Thoracic aorta (tissue), 2 donors: ENCODE data around the gene ATF7IP. TPM values are rescaled to one million over a fixed set of nuclear protein-coding genes. Genes with fewer than 3 reads are reported as not detected.
A peak's percentile ranks its signal among the peaks of the same experiment; 100 is the strongest.
"Not testable (repeated sequence)": the region's sequence is repeated elsewhere in the genome, so short reads cannot be mapped to it uniquely, and the experiment has no call there.

ENCODE experiments used
- ATAC-seq: fragments of 150-250 bp; one replicate; pipeline ENCODE4 v1.8.0; 2017; ENCODE audit warnings: low read depth; ENCODE audit not compliant: insufficient number of reproducible peaks, low FRiP score
- DNase-seq: peaks from one replicate; pipeline ENCODE4 v3.0.0-alpha.2; 2020; ENCODE audit warnings: low spot score
- H3K27ac ChIP-seq, 2 donors: fragments of 200-600 bp; sonication (generic); 1 replicate in 1 of 2; 2 replicates in 1 of 2; pipeline ENCODE4 v1.5.1; 2016; ENCODE audit warnings: mild to moderate bottlenecking in 2 of 2, moderate library complexity in 2 of 2
- H3K27me3 ChIP-seq: fragments of 200-600 bp; sonication (generic); replicated peaks from 2 replicates; pipeline ENCODE4 v1.6.0; 2016; ENCODE audit warnings: mild to moderate bottlenecking; ENCODE audit not compliant: insufficient read depth
- H3K36me3 ChIP-seq: fragments of 200-600 bp; sonication (generic); one replicate; pipeline ENCODE4 v1.5.1; 2016
- H3K4me1 ChIP-seq, 2 donors: fragments of 200-600 bp; sonication (generic); 1 replicate in 1 of 2; 2 replicates in 1 of 2; pipeline versions ENCODE4 v1.5.1 to v1.6.0; 2016; ENCODE audit warnings: low read depth in 2 of 2, mild to moderate bottlenecking in 1 of 2; ENCODE audit not compliant: control insufficient read depth in 1 of 2
- H3K4me3 ChIP-seq: fragments of 200-600 bp; sonication (generic); 2 replicates; pipeline ENCODE4 v1.5.1; 2016; ENCODE audit warnings: mild to moderate bottlenecking
- H3K9me3 ChIP-seq: fragments of 200-600 bp; sonication (generic); 2 replicates; pipeline ENCODE4 v1.5.1; 2016
- CTCF ChIP-seq: fragments of 200-600 bp; sonication (generic); IDR thresholded peaks from one replicate; pipeline ENCODE4 v1.5.1; 2019; ENCODE audit warnings: antibody characterized with exemption
- total RNA-seq, 2 donors: library from RNA; depleted of rRNA; stranded (reverse); fragments of >200 nt; gene quantifications; one replicate each; pipeline versions ENCODE4 v1.1.0 to v1.2.3, GENCODE V29; 2016

ATF7IP gene, protein sequence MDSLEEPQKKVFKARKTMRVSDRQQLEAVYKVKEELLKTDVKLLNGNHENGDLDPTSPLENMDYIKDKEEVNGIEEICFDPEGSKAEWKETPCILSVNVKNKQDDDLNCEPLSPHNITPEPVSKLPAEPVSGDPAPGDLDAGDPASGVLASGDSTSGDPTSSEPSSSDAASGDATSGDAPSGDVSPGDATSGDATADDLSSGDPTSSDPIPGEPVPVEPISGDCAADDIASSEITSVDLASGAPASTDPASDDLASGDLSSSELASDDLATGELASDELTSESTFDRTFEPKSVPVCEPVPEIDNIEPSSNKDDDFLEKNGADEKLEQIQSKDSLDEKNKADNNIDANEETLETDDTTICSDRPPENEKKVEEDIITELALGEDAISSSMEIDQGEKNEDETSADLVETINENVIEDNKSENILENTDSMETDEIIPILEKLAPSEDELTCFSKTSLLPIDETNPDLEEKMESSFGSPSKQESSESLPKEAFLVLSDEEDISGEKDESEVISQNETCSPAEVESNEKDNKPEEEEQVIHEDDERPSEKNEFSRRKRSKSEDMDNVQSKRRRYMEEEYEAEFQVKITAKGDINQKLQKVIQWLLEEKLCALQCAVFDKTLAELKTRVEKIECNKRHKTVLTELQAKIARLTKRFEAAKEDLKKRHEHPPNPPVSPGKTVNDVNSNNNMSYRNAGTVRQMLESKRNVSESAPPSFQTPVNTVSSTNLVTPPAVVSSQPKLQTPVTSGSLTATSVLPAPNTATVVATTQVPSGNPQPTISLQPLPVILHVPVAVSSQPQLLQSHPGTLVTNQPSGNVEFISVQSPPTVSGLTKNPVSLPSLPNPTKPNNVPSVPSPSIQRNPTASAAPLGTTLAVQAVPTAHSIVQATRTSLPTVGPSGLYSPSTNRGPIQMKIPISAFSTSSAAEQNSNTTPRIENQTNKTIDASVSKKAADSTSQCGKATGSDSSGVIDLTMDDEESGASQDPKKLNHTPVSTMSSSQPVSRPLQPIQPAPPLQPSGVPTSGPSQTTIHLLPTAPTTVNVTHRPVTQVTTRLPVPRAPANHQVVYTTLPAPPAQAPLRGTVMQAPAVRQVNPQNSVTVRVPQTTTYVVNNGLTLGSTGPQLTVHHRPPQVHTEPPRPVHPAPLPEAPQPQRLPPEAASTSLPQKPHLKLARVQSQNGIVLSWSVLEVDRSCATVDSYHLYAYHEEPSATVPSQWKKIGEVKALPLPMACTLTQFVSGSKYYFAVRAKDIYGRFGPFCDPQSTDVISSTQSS
- 10 to 100 TPM; 41.0 to 41.7 TPM for total RNA-seq

- peak; percentile 92 for ATAC-seq
- Histone ChIP-seq H3K4me3 (peak within 1 kb of the TSS; percentile 81), H3K4me1 (peaks cover 5 to 9% of the 10 kb centered on the region in 2 donors), H3K9me3 (no peaks in the 10 kb centered on the region), H3K36me3 (no peaks in the 10 kb centered on the region), H3K27me3 (no peaks in the 10 kb centered on the region), H3K27ac (peak within 1 kb of the TSS; percentile 91 to 93)
- peak; percentile 97 for DNase-seq
- TF ChIP-seq CTCF = no peak
Observed at GRCh38 chr12:14365294-14366208, at the start of gene ATF7IP. Gene ATF7IP, plus strand, starts transcription at chr12:14365682. Its CDS starts 58,234 bp downstream, at chr12:14423916.

DNA sequence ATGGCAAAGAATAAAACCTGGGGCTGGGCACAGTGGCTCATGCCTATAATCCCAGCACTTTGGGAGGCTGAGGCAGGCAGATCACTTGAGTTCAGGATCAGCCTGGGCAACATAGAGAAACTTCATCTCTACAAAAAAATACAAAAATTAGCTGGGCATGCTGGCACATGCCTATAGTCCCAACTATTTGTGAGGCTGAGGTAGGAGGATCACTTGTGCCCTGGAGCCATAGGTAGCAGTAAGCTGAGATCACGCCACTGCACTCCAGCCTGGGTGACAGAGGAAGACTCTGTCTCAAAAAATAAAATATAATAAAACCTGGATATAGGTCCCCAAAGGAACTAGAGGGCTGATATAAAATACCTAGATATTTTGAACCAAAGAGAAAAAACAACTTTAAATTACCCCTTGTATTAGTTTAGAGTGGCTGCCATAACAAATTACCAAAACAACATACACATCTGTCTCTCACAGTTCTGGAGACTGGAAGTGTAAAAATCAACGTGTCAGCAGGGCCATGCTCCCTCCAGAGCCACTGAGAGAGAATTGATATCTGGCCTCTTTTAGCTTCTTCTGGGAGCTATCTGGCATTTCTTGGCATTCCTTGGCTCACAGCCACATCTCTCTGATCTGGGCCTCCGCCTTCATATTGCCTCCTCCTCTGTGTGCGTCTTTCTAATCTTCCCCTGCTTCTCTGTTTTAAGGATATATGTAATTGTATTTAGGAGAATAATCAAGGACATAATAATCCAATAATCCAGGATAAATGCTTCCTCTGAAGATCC, 47.9 kb upstream of the ATF7IP start:
- Histone ChIP-seq H3K27me3 (no peaks in the 10 kb centered on the region), H3K27ac (no peak overlapping the region), H3K4me1 (no peaks in the 10 kb centered on the region), H3K9me3 (no peaks in the 10 kb centered on the region), H3K36me3 (no peaks in the 10 kb centered on the region), H3K4me3 (no peak overlapping the region)
- ATAC-seq = no peak
- TF ChIP-seq CTCF = no peak
- no peak for DNase-seq

DNA sequence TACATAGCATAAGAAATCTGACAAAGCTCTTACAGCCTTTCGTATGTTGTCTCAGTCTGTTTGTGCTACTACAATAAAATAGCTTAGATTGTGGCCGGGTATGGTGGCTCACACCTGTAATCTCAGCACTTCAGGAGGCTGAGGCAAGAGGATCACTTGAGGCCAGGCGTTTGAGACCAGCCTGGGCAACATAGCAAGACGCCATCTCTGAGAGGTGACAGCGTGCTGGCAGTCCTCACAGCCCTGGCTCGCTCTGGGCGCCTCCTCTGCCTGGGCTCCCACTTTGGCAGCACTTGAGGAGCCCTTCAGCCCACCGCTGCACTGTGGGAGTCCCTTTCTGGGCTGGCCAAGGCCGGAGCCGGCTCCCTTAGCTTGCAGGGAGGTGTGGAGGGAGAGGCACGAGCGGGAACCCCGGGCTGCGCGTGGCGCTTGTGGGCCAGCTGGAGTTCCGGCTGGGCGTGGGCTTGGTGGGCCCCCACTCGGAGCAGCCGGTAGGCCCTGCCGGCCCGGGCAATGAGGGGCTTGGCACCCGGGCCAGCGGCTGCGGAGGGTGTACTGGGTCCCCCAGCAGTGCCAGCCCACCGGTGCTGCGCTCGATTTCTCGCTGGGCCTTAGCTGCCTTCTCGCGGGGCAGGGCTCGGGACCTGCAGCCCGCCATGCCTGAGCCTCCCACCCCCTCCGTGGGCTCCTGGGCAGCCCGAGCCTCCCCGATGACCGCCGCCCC, 45.6 kb upstream of the ATF7IP start:
- DNase-seq, H3K27me3 ChIP-seq, H3K4me1 ChIP-seq, H3K36me3 ChIP-seq, H3K4me3 ChIP-seq, H3K27ac ChIP-seq, ATAC-seq, H3K9me3 ChIP-seq: not testable (repeated sequence)

- Histone ChIP-seq H3K27me3 (no peaks in the 10 kb centered on the region), H3K36me3 (no peaks in the 10 kb centered on the region), H3K4me3 (no peak overlapping the region), H3K4me1 (no peaks in the 10 kb centered on the region), H3K27ac (no peak overlapping the region), H3K9me3 (no peaks in the 10 kb centered on the region)
- TF ChIP-seq CTCF = no peak
- ATAC-seq (no peak), DNase-seq (no peak)
Observed at GRCh38 chr12:14322403-14322802, 43.1 kb upstream of the ATF7IP start.
